ENCODE results near the gene SMARCC2. TPM values are rescaled to one million over a fixed set of nuclear protein-coding genes. Genes with fewer than 3 reads are reported as not detected.

Gene SMARCC2
- total and polyA plus RNA-seq, 2 of the 13 experiments (the other 11 are each of a cell fraction or from before 2014, with no cell fraction given) = 21.3 to 24.1 TPM

GRCh38 chr12:56119361-56119796, 69.9 kb downstream of the SMARCC2 start (continued):
- TF ChIP-seq HNF1A (IDR thresholded peaks at IDR 0.05; ENCODE audit: low read depth) (no peak), HNF1A (CRISPR knock-in tag; IDR thresholded peaks at IDR 0.05; ENCODE audit: borderline replicate concordance) (no peak), HDAC2 (CRISPR knock-in tag; IDR thresholded peaks at IDR 0.05) (no peak), RBAK (CRISPR knock-in tag; IDR thresholded peaks at IDR 0.05) (no peak), HDAC6 (IDR thresholded peaks at IDR 0.05; ENCODE audit: low read depth, low read length) (no peak), THAP9 (CRISPR knock-in tag; IDR thresholded peaks at IDR 0.05; ENCODE audit: borderline replicate concordance) (no peak), FOXK1 (CRISPR knock-in tag; IDR thresholded peaks at IDR 0.05; ENCODE audit: borderline replicate concordance, low read depth) (no peak), ZHX1 (CRISPR knock-in tag; IDR thresholded peaks at IDR 0.05; ENCODE audit: low read depth) (no peak), ZNF512 (CRISPR knock-in tag; IDR thresholded peaks at IDR 0.05) (no peak), AKNA (CRISPR knock-in tag; IDR thresholded peaks at IDR 0.05; ENCODE audit: borderline replicate concordance) (no peak), TEAD2 (CRISPR knock-in tag; IDR thresholded peaks at IDR 0.05) (no peak), ZNF766 (CRISPR knock-in tag; IDR thresholded peaks at IDR 0.05; ENCODE audit: borderline replicate concordance) (no peak), RFXANK (CRISPR knock-in tag; IDR thresholded peaks at IDR 0.05) (no peak)
